Aorta (tissue), 5 donors: ENCODE results near the gene FLNC. TPM values are rescaled to one million over a fixed set of nuclear protein-coding genes. Genes with fewer than 3 reads are reported as not detected.

Experiments
- ATAC-seq: fragments of 200-7000 bp; cut with Tn5 transposase; one replicate; pipeline ENCODE4 v1.9.1; 2022; ENCODE audit warnings: moderate library complexity; ENCODE audit not compliant: low FRiP score
- DNase-seq, 2 donors: peaks; one replicate each; pipeline ENCODE4 v3.0.0-alpha.2; 2020
- H3K27ac ChIP-seq, 2 donors: one replicate each; pipeline ENCODE4 v1.5.1; 2013; ENCODE audit warnings: low read length in 2 of 2, mild to moderate bottlenecking in 2 of 2, moderate library complexity in 2 of 2, control low read depth in 1 of 2, inconsistent platforms in 1 of 2, low read depth in 1 of 2
- H3K27me3 ChIP-seq, 2 donors: one replicate each; pipeline ENCODE4 v1.6.1; 2013; ENCODE audit warnings: control low read depth in 1 of 2, low read length in 1 of 2, mild to moderate bottlenecking in 1 of 2, moderate library complexity in 1 of 2; ENCODE audit not compliant: insufficient read depth in 2 of 2, control insufficient read depth in 1 of 2
- H3K36me3 ChIP-seq, 2 donors: one replicate each; pipeline ENCODE4 v1.6.1; 2013; ENCODE audit warnings: control low read depth in 1 of 2, low read length in 1 of 2, mild to moderate bottlenecking in 1 of 2; ENCODE audit not compliant: insufficient read depth in 2 of 2, control insufficient read depth in 1 of 2
- H3K4me1 ChIP-seq, 2 donors: one replicate each; pipeline ENCODE4 v1.6.1; 2013; ENCODE audit warnings: low read length in 2 of 2, control low read depth in 1 of 2, mild to moderate bottlenecking in 1 of 2, moderate library complexity in 1 of 2; ENCODE audit not compliant: insufficient read depth in 2 of 2, control insufficient read depth in 1 of 2
- H3K4me3 ChIP-seq, 2 donors: one replicate each; pipeline ENCODE4 v1.5.1; 2013; ENCODE audit warnings: low read length in 2 of 2, control low read depth in 1 of 2, mild to moderate bottlenecking in 1 of 2
- H3K9me3 ChIP-seq: one replicate; pipeline ENCODE4 v1.6.1; 2013; ENCODE audit warnings: mild to moderate bottlenecking, low read length; ENCODE audit not compliant: control insufficient read depth
- WGBS, 2 donors: extraction: QIAGEN DNeasy Blood & Tissue Kit; methylation state at CpG; one replicate each; pipeline ENCODE4 v1.1.7; 2013; 5-methylcytosine and 5-hydroxymethylcytosine counted together
- intact Hi-C, 2 donors: fragments of 100-400 bp; cut with DNase I; formaldehyde crosslinking; loops; one replicate each; pipeline versions ENCODE4 v1.14.2 to v1.15.0; 2022
- polyA plus RNA-seq, 2 donors: library from polyadenylated mRNA; stranded (reverse); fragments of 200-250 nt; gene quantifications; one replicate each; pipeline ENCODE4 v1.2.3, GENCODE V29; 2013
- total RNA-seq, 2 donors: library from RNA; stranded (reverse); fragmentation: NEBNext Ultra II Directional; extraction: Animal tissue kit (Norgen Biotek cat#: 25700); gene quantifications; one replicate each; pipeline ENCODE4 v1.2.1, GENCODE V29; 2021
- donor health status: healthy with polysubstance abuse.
- donor health status: Bipolar disorder and iron deficiency.
- donor health status: DM: no; HTN: no; CAD: no.
- donor health status: DM: no; HTN: no; CAD: no.
- donor health status: DM: yes; HTN: yes; CAD: no.

Gene FLNC
- total and polyA plus RNA-seq, 4 donors, result 7.8 to 245 (median 76.6) TPM

- 48 to 57% methylated on average over 10 of the region's 10 CpGs for WGBS, 2 donors
- Histone ChIP-seq H3K4me1 (no peaks in the 10 kb centered on the region), H3K27ac (no peak overlapping the region), H3K9me3 (no peaks in the 10 kb centered on the region), H3K36me3 (peaks cover 0 to 5% of the 10 kb centered on the region in 2 donors), H3K27me3 (no peaks in the 10 kb centered on the region), H3K4me3 (no peak overlapping the region)
- ATAC-seq (no peak), DNase-seq (no peak)
- intact Hi-C loops, result loop anchor here in 1 of 2 donors (10.0 kb wide), 1 partner anchor 126 kb away; the partner anchor contains the start of gene CALU
Measured at GRCh38 chr7:128860158-128861073, 30.2 kb downstream of the FLNC start.

DNA sequence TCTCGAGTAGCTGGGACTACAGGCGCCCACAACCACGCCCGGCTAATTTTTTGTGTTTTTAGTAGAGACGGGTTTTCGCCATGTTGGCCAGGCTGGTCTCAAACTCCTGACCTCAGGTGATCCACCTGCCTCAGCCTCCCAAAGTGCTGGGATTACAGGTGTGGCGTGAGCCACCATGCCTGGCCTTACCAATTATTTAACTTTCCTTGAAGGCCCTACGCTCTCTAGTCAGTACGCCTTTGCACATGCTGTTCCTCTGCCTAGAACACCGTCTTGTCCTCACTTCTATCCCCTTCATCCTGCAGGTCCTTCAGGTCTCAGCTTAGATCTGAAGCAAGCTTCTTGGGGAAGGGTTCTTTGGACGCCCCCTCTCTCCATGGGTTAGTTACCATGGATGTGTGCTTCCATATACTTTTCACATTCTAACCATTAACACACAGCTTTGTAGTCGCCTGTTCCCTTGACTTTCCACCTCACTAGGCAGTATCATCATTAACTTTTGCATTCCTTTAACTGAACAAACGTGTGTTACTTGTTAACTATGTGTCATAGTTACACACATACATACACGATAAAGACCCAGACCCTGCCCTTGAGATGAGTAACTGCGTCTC, 31.9 kb downstream of the FLNC start:
- DNase-seq (no peak), ATAC-seq (no peak)
- no peaks in the 10 kb centered on the region for H3K36me3 ChIP-seq
- H3K4me1 ChIP-seq, result no peaks in the 10 kb centered on the region
- no peaks in the 10 kb centered on the region for H3K9me3 ChIP-seq
- no peak overlapping the region for H3K27ac ChIP-seq
- no peaks in the 10 kb centered on the region for H3K27me3 ChIP-seq
- no peak overlapping the region for H3K4me3 ChIP-seq
- 72 to 73% methylated on average over 15 of the region's 15 CpGs for WGBS, 2 donors
- intact Hi-C loops, result loop anchor here in 1 of 2 donors (2.0 to 10.0 kb wide), 2 partner anchors 71 to 127 kb away; partner anchors contain the start of genes CALU and CCDC136

- Histone ChIP-seq H3K9me3 (no peaks in the 10 kb centered on the region), H3K4me3 (peak within 1 kb of the TSS; percentile 27 to 71), H3K27ac (no peak within 1 kb of the TSS), H3K27me3 (no peaks in the 10 kb centered on the region), H3K4me1 (no peaks in the 10 kb centered on the region), H3K36me3 (no peaks in the 10 kb centered on the region)
- 0 to 1% methylated on average over 65 of the region's 65 CpGs for WGBS, 2 donors
- intact Hi-C loops, result loop anchor here in 1 of 2 donors (2.0 to 10.0 kb wide), 2 partner anchors 72 to 128 kb away; partner anchors contain the start of genes CALU and CCDC136
- DNase-seq (peak; percentile 98 to 100), ATAC-seq (peak; percentile 95)
Measured at GRCh38 chr7:128862571-128863432, 32.6 kb downstream of the FLNC start, which contains the start of gene ATP6V1F. Gene ATP6V1F, plus strand, starts transcription at chr7:128862856. Its CDS starts 49 bp downstream, at chr7:128862905.

DNA sequence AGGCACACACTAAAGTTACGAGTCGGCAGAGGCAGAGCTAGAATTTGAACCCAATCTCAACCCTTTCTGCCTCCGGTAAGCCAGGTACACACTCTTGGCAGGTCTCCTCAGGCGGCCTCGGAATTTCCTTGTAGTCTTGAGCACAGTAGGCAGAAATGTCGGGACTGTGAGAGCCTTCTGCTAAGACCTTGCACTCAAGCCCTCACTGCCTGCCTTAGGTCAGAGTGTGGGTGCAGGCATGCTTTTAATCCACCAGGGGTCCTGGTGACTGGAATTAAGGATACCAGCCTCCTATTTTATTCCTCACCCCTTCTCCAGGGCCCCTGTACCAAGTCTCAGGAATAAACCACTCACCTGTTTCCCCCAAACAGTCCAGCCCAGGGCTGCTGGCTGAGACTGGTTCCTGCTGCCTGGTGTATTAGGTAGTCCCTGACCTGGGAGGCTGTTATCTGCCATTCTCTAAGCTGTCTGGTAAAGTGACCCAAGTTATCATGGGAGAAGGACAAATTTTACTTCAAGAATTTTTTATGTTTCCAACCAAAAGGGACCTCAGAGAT, 33.3 kb downstream of the FLNC start:
- Histone ChIP-seq H3K36me3 (no peaks in the 10 kb centered on the region), H3K4me3 (peak overlapping the region; percentile 27 to 71), H3K4me1 (no peaks in the 10 kb centered on the region), H3K27ac (no peak overlapping the region), H3K27me3 (no peaks in the 10 kb centered on the region), H3K9me3 (no peaks in the 10 kb centered on the region)
- ATAC-seq (no peak), DNase-seq (no peak)
- intact Hi-C loops, result loop anchor here in 1 of 2 donors (2.0 to 10.0 kb wide), 2 partner anchors 73 to 129 kb away; partner anchors contain the start of genes CALU and CCDC136
- 0% methylated on average over 6 of the region's 6 CpGs for WGBS, 2 donors

DNA sequence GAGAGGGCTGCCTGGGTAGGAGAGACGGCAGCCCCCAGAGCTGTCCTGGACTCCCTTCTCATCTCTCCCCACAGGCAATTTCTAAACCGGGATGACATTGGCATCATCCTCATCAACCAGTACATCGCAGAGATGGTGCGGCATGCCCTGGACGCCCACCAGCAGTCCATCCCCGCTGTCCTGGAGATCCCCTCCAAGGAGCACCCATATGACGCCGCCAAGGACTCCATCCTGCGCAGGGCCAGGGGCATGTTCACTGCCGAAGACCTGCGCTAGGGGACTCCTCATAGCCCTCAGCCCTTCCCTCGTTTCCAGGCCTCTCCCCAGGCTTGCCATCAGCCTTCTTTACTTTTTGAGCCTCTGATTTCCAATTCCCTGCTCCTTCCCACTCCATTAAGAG, 35.1 kb downstream of the FLNC start:
- ATAC-seq (no peak), DNase-seq (no peak)
- Histone ChIP-seq H3K9me3 (no peaks in the 10 kb centered on the region), H3K4me1 (no peaks in the 10 kb centered on the region), H3K27ac (no peak overlapping the region), H3K27me3 (no peaks in the 10 kb centered on the region), H3K4me3 (no peak overlapping the region), H3K36me3 (no peaks in the 10 kb centered on the region)
- WGBS, 2 donors, result 96% methylated on average over 12 of the region's 12 CpGs
- intact Hi-C loops, result loop anchor here in 1 of 2 donors (10.0 kb wide), 1 partner anchor 131 kb away; the partner anchor contains the start of gene CALU

- ATAC-seq (no peak), DNase-seq (peak in 1 of 2 donors; percentile 38)
- Histone ChIP-seq H3K36me3 (no peaks in the 10 kb centered on the region), H3K4me3 (no peak overlapping the region), H3K27ac (no peak overlapping the region), H3K9me3 (no peaks in the 10 kb centered on the region), H3K27me3 (no peaks in the 10 kb centered on the region), H3K4me1 (no peaks in the 10 kb centered on the region)
- intact Hi-C loops, result loop anchor here in 1 of 2 donors (10.0 kb wide), 1 partner anchor 131 kb away; the partner anchor contains the start of gene CALU
- 93% methylated on average over 27 of the region's 27 CpGs for whole genome bisulfite sequencing, 2 donors
Measured at GRCh38 chr7:128865996-128866877, 36.0 kb downstream of the FLNC start.

DNA sequence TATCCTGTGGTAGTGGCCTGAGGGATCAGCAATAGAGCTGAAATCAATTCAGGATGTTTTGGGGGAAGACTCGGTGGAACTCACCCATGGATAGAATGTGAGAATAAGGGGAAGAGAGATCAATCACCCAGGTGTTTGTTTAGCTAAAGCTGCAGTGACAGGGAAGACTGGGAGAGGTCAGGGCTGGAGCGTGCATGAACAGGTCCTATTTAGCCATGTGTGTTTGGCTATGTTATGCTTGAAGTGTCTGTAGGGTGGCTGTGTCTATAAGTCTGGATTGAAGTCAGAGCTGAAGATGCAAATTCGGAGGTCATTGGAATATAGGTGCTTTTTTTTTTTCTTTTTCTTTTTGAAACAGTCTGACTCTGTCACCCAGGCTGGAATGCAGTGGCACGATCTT, 37.0 kb downstream of the FLNC start:
- DNase-seq (no peak), ATAC-seq (no peak)
- Histone ChIP-seq H3K36me3 (no peaks in the 10 kb centered on the region), H3K4me3 (no peak overlapping the region), H3K27ac (no peak overlapping the region), H3K4me1 (no peaks in the 10 kb centered on the region), H3K27me3 (no peaks in the 10 kb centered on the region), H3K9me3 (no peaks in the 10 kb centered on the region)
- 89 to 94% methylated on average over 4 of the region's 4 CpGs for WGBS, 2 donors
- intact Hi-C loops, result loop anchor here in 1 of 2 donors (10.0 kb wide), 1 partner anchor 132 kb away; the partner anchor contains the start of gene CALU
